HEK293 (cell line): Measurements from ENCODE around the gene PABPN1L.

ENCODE experiments used
- CTCF ChIA-PET: fragments of 350-600 bp; formaldehyde crosslinking; extraction: SDS; loops from one replicate; lab custom pipeline; 2021; ENCODE audit warnings: antibody characterized with exemption; lab: Yijun Ruan, JAX
- POLR2A ChIA-PET: fragments of 300-600 bp; formaldehyde crosslinking; extraction: SDS; loops from one replicate; lab custom pipeline; 2020; ENCODE audit warnings: antibody characterized with exemption, inconsistent platforms; lab: Yijun Ruan, JAX
- H3K27ac ChIP-seq: fragments of 200-500 bp; sonication (Bioruptor generic); 2 replicates; pipeline ENCODE4 v1.5.1; 2014; ENCODE audit warnings: low read depth, low read length, control low read depth, inconsistent platforms; ENCODE audit errors: extremely low read depth
- H3K36me3 ChIP-seq, 2 experiments: fragments of 200-500 bp in 1 of 2; sonication (Bioruptor generic) in 1 of 2; 1 replicate in 1 of 2; 2 replicates in 1 of 2; pipeline ENCODE4 v1.5.1; 2014 to 2017; ENCODE audit warnings: inconsistent platforms in 2 of 2, low read length in 2 of 2; ENCODE audit not compliant: control insufficient read depth in 2 of 2, insufficient read depth in 1 of 2
- H3K4me1 ChIP-seq: fragments of 200-500 bp; sonication (Bioruptor generic); 2 replicates; pipeline ENCODE4 v1.5.1; 2014; ENCODE audit warnings: mild to moderate bottlenecking, low read length, inconsistent platforms; ENCODE audit not compliant: control insufficient read depth, insufficient read depth
- H3K4me3 ChIP-seq: 2 replicates; pipeline ENCODE4 v1.5.1; 2011; ENCODE audit warnings: low read depth, mild to moderate bottlenecking, control low read depth, low read length, moderate library complexity
- H3K9me3 ChIP-seq: fragments of 200-500 bp; sonication (Bioruptor generic); 2 replicates; pipeline ENCODE4 v1.5.1; 2014; ENCODE audit warnings: low read depth, low read length, inconsistent platforms; ENCODE audit not compliant: control insufficient read depth, insufficient read depth
- BCL6B ChIP-seq: fragments of 450-650 bp; formaldehyde crosslinking; IDR thresholded peaks from 2 replicates; pipeline ENCODE4 v1.5.1; 2017; ENCODE audit warnings: missing biosample characterization, missing genetic modification characterization
- KLF8 ChIP-seq: fragments of 450-650 bp; formaldehyde crosslinking; IDR thresholded peaks from 2 replicates; pipeline ENCODE4 v1.5.1; 2016; ENCODE audit warnings: missing biosample characterization, missing genetic modification characterization
- TRIM28 ChIP-seq: IDR thresholded peaks from 2 replicates; pipeline ENCODE4 v1.6.1; 2011; ENCODE audit warnings: low read length, control low read depth, borderline replicate concordance
- YY1 ChIP-seq: fragments of 450-650 bp; formaldehyde crosslinking; IDR thresholded peaks from 2 replicates; pipeline ENCODE4 v1.5.1; 2018; ENCODE audit warnings: missing biosample characterization, missing genetic modification characterization
- YY2 ChIP-seq: fragments of 450-650 bp; formaldehyde crosslinking; IDR thresholded peaks from 2 replicates; pipeline ENCODE4 v1.5.1; 2016; ENCODE audit warnings: missing biosample characterization, missing genetic modification characterization
- ZBTB11 ChIP-seq: fragments of 450-650 bp; formaldehyde crosslinking; conservative IDR thresholded peaks from 2 replicates; pipeline ENCODE4 v1.5.1; 2016; ENCODE audit warnings: low read depth, missing biosample characterization, missing genetic modification characterization
- ZNF133 ChIP-seq: fragments of 450-650 bp; formaldehyde crosslinking; IDR thresholded peaks from 2 replicates; pipeline ENCODE4 v1.5.1; 2016; ENCODE audit warnings: missing biosample characterization, missing genetic modification characterization
- ZNF184 ChIP-seq: fragments of 450-650 bp; IDR thresholded peaks from 2 replicates; pipeline ENCODE4 v1.5.1; 2018; ENCODE audit warnings: missing biosample characterization, mild to moderate bottlenecking, missing genetic modification characterization
- ZNF26 ChIP-seq: fragments of 450-650 bp; formaldehyde crosslinking; IDR thresholded peaks from 2 replicates; pipeline ENCODE4 v1.5.1; 2016; ENCODE audit warnings: missing biosample characterization, missing genetic modification characterization
- ZNF391 ChIP-seq: fragments of 450-650 bp; formaldehyde crosslinking; IDR thresholded peaks from 2 replicates; pipeline ENCODE4 v1.5.1; 2016; ENCODE audit warnings: low read depth, missing biosample characterization, missing genetic modification characterization, borderline replicate concordance
- ZNF449 ChIP-seq: fragments of 450-650 bp; formaldehyde crosslinking; IDR thresholded peaks from 2 replicates; pipeline ENCODE4 v1.5.1; 2017; ENCODE audit warnings: missing biosample characterization, mild to moderate bottlenecking, missing genetic modification characterization, moderate library complexity
- ZNF488 ChIP-seq: fragments of 450-650 bp; formaldehyde crosslinking; IDR thresholded peaks from 2 replicates; pipeline ENCODE4 v1.5.1; 2016; ENCODE audit warnings: missing biosample characterization, missing genetic modification characterization
- ZNF561 ChIP-seq: fragments of 450-650 bp; IDR thresholded peaks from 2 replicates; pipeline ENCODE4 v1.5.1; 2018; ENCODE audit warnings: missing biosample characterization, missing genetic modification characterization, borderline replicate concordance
- ZNF571 ChIP-seq: fragments of 450-650 bp; formaldehyde crosslinking; IDR thresholded peaks from 2 replicates; pipeline ENCODE4 v1.5.0; 2017; ENCODE audit warnings: missing biosample characterization, missing genetic modification characterization
- ZNF600 ChIP-seq: fragments of 450-650 bp; formaldehyde crosslinking; IDR thresholded peaks from 2 replicates; pipeline ENCODE4 v1.5.1; 2016; ENCODE audit warnings: missing biosample characterization, missing genetic modification characterization
- ZNF610 ChIP-seq: fragments of 450-650 bp; formaldehyde crosslinking; IDR thresholded peaks from 2 replicates; pipeline ENCODE4 v1.5.1; 2016; ENCODE audit warnings: missing biosample characterization, missing genetic modification characterization, borderline replicate concordance
- ZNF664 ChIP-seq: fragments of 450-650 bp; formaldehyde crosslinking; IDR thresholded peaks from 2 replicates; pipeline ENCODE4 v1.5.1; 2016; ENCODE audit warnings: missing biosample characterization, missing genetic modification characterization
- ZNF704 ChIP-seq: fragments of 450-650 bp; formaldehyde crosslinking; IDR thresholded peaks from 2 replicates; pipeline ENCODE4 v1.5.1; 2016; ENCODE audit warnings: missing biosample characterization, missing genetic modification characterization
- ZNF76 ChIP-seq: fragments of 450-650 bp; formaldehyde crosslinking; IDR thresholded peaks from 2 replicates; pipeline ENCODE4; 2016; ENCODE audit warnings: low read depth, missing biosample characterization, missing genetic modification characterization, borderline replicate concordance
- ZNF768 ChIP-seq: fragments of 450-650 bp; formaldehyde crosslinking; IDR thresholded peaks from 2 replicates; pipeline ENCODE4 v1.5.1; 2018; ENCODE audit warnings: missing biosample characterization, mild to moderate bottlenecking, missing genetic modification characterization

Gene PABPN1L

DNA sequence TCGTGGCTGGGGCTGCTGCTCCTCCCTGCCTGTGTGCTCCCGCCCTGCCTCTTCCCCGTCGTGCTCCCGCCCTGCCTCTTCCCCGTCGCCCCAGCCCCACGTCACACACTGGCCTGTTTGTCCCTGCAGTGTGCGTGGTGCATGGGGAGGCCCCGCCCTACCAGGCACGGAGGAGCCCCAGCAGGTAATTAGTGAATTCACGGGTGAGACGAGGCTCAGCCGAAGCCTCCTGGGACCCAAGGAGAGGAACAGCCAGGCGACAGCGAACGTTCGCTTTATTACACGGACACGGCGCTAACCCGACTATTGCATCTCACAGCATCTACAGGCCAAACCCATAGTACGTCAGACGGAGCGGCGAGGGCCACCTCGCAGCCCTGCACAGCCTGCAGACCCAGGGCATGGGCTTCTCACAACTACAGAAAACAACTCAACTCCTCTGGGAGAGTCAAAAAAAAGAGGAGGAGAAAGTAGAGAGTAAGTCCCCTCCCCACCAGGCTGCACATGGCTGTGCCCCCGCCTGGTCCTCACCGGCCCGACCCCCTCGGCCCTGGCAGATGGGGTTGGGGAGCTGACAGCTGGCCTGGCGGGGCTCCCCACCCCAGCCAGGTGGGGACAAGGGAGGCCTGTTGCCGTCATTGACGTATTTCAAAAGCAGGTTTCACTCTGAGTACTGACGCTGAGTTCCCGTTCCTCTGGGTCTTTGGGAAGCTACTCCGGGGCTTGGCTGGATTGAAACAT, 4.3 kb upstream of the PABPN1L start:
- Histone ChIP-seq H3K9me3 (no peaks in the 10 kb centered on the region), H3K4me1 (no peaks in the 10 kb centered on the region), H3K27ac (no peak overlapping the region), H3K4me3 (no peak overlapping the region), H3K36me3 (no peaks in the 10 kb centered on the region)
- CTCF ChIA-PET, result interaction anchor here (0.7 kb wide), 1 partner anchor 13 kb away, joined by 3 read pairs; no protein-coding TSS in a partner anchor
- POLR2A ChIA-PET, result no interaction called here
- TF ChIP-seq ZNF600 (tag by site-specific recombination) (no peak), KLF8 (tag by site-specific recombination) (no peak)

DNA sequence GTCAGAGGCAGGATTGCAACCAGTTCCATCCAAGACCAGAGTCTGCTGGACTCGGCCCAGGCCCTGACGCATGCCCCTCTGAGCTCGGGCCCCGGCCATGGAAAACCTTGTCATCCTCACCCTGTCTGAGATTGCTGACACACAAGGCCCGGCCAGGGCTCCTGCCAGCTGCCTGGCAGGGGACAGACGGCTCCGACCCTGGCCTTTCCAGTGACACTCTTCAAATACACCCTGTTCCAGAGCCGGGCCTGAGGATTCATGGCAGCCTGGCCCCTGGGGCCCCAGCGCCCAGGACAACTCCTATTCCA, 3.2 kb upstream of the PABPN1L start:
- ChIA-PET CTCF (no interaction called here), POLR2A (no interaction called here)
- TF ChIP-seq ZNF768 (tag by site-specific recombination), result no peak
- TF ChIP-seq ZNF488, result no peak
- TF ChIP-seq ZNF571 (tag by site-specific recombination), result no peak
- TF ChIP-seq KLF8 (tag by site-specific recombination), result no peak
- TF ChIP-seq ZNF133 (tag by site-specific recombination), result no peak
- no peak for TF ChIP-seq ZNF449 (tag by site-specific recombination)
- no peak for TF ChIP-seq BCL6B (tag by site-specific recombination)
- no peak for TF ChIP-seq ZNF610 (tag by site-specific recombination)
- no peak for TF ChIP-seq YY1 (tag by site-specific recombination)
- TF ChIP-seq ZNF184, result no peak
- H3K4me1 ChIP-seq, result no peaks in the 10 kb centered on the region
- no peaks in the 10 kb centered on the region for H3K36me3 ChIP-seq
- H3K4me3 ChIP-seq, result no peak overlapping the region
- H3K27ac ChIP-seq, result no peak overlapping the region
- H3K9me3 ChIP-seq, result no peaks in the 10 kb centered on the region

DNA sequence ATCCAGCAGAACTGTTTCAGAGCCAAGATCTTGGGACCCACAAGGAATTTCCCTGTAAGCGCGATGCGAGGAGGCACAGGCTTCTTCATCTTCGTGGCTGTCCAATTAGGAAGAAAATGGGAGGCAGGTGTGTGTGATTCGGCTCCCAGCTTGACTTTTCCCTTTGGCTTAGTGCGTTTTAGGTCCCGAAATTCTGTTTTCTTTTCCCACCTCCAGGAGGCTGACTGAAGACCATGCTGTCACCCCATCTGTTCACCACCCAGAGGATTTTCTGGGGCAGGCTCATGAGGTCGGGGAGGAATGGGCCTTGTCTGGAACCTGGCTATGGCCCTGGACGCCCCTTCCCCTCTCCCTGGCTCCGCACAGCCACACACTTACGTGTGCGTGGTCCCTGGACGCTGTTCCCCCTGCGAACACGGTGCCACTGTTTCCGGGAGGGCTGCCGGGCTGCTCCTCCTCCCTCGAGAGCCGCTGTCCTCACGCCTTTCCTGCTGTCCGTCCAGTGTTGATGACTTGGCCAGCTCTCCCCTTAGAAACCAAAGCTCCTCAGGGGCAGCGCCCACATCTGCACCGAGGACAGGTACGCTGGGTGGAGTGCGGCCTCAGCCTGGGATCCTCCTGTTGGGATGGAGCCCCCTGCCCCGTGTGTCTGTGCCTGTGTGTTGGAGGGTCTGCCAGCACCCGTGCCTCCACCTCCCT, 2.7 kb upstream of the PABPN1L start:
- H3K36me3 ChIP-seq, result no peaks in the 10 kb centered on the region
- no peak overlapping the region for H3K4me3 ChIP-seq
- H3K4me1 ChIP-seq, result no peaks in the 10 kb centered on the region
- POLR2A ChIA-PET, result no interaction called here
- CTCF ChIA-PET, result no interaction called here
- H3K9me3 ChIP-seq, result no peaks in the 10 kb centered on the region
- TF ChIP-seq ZNF561 (tag by site-specific recombination) (no peak), ZBTB11 (tag by site-specific recombination) (no peak), YY2 (tag by site-specific recombination) (no peak), ZNF664 (tag by site-specific recombination) (no peak), ZNF704 (tag by site-specific recombination) (no peak), ZNF26 (tag by site-specific recombination) (no peak), ZNF76 (no peak), ZNF768 (tag by site-specific recombination) (no peak), TRIM28 (no peak), ZNF391 (tag by site-specific recombination) (no peak)
- H3K27ac ChIP-seq, result no peak overlapping the region
